ENCODE results near the gene OXSR1.

The OXSR1 gene

DNA sequence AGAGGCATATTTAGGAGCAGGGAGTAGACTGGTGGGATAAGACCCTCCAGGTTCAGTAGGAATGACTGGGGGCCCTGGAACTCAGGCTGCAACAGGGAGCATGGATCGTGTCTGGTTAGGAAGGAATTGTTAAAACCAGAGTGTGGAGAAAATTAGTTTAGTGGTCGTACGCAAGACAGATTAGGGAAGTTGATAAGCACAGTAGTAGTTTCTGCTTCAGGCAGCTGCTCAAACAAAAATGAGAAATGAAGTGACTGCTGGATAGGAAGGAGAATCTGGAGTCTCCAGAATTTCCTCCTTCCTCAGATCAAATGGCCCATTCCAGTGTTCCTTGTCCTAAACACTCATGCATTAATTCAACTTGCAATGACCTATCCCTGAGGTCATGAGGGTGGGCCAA, 15.6 kb upstream of the OXSR1 start:
- no peak for DNase-seq (ENCODE audit: extremely low spot score)
- TF ChIP-seq, protein P1, sequence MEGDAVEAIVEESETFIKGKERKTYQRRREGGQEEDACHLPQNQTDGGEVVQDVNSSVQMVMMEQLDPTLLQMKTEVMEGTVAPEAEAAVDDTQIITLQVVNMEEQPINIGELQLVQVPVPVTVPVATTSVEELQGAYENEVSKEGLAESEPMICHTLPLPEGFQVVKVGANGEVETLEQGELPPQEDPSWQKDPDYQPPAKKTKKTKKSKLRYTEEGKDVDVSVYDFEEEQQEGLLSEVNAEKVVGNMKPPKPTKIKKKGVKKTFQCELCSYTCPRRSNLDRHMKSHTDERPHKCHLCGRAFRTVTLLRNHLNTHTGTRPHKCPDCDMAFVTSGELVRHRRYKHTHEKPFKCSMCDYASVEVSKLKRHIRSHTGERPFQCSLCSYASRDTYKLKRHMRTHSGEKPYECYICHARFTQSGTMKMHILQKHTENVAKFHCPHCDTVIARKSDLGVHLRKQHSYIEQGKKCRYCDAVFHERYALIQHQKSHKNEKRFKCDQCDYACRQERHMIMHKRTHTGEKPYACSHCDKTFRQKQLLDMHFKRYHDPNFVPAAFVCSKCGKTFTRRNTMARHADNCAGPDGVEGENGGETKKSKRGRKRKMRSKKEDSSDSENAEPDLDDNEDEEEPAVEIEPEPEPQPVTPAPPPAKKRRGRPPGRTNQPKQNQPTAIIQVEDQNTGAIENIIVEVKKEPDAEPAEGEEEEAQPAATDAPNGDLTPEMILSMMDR (IDR thresholded peaks at IDR 0.05; ENCODE audit: control extremely low read depth, extremely low read depth, low read depth, missing control alignments), result no peak
- ChIA-PET POLR2A (no interaction called here), CTCF (interaction anchor here (1.4 kb wide), 1 partner anchor 16 kb away, joined by 3 read pairs; the partner anchor contains the start of gene OXSR1)

DNA sequence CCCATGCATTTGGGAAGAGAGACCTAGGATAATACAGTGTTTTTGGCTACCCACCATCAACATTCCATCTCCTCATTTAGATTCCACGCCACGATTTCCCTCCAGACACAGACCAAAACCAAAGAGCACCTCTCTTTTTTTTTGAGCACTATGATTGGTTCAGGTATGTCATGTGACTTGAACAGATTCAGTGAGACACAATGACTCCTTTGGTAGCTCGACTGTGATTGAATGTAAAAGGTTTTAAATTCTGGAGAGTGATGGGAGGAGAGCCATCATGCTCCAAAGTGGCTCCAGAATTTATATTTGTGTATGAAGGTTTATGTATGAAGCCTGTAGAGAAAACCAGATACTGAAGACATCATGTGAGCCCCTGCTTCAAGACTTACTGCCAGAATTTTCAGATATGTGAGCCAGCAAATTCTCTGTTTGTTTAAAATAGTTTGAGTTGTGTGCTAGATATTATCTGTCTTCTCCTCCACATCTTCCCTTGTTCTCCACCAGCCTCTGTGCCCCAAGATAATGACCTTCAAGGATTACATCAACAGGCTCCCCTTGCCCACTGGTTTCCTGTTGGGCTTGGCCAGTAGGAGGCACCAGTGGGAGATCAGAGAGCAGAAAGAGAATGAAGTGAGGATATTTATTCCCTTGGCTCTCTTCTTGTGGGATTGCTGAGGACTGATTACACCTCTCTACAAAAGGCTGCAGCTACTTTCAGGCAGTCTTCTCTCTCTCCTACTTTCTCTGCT, 14.4 kb upstream of the OXSR1 start:
- ChIA-PET CTCF (no interaction called here), POLR2A (no interaction called here)
- TF ChIP-seq, protein P1 (IDR thresholded peaks at IDR 0.05; ENCODE audit: control extremely low read depth, extremely low read depth, low read depth, missing control alignments), result peak; percentile 18
- no peak for DNase-seq (ENCODE audit: extremely low spot score)

DNA sequence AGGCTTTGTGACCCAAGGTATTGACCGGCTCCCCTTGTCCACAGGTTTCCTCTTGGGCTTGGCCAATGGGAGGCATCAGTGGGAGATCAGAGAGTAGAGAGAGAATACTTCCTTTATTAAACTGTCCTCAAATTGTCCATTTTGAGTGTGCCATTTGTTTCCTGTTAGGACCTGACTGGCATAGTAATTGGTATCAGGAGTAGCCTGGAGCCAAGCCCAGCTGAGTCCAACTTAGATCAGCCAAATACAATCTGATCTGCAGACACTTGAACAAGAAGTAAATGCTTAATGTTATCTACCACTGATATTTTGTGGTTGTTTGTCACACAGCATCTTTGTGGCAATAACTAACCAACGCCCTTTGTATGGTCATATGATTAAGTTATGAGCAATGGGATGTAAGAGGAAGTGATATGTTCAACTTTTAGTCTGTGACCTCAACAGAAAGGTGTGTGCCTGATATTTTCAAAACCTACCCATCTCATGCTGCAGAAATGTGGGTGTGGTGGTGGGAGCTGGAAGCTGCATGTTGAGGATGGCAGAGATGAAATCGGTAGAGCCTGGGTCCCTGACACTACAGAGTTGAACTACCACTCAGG, 13.6 kb upstream of the OXSR1 start:
- DNase-seq (ENCODE audit: extremely low spot score), result no peak
- ChIA-PET CTCF (interaction anchor here (5.6 kb wide), 1 partner anchor 12 kb away, joined by 35 read pairs; the partner anchor contains the start of gene OXSR1), POLR2A (interaction anchor here (0.7 kb wide), 1 partner anchor 14 kb away, joined by 14 read pairs; no protein-coding TSS in a partner anchor)
- TF ChIP-seq, protein P1 (IDR thresholded peaks at IDR 0.05; ENCODE audit: control extremely low read depth, extremely low read depth, low read depth, missing control alignments), result no peak

DNA sequence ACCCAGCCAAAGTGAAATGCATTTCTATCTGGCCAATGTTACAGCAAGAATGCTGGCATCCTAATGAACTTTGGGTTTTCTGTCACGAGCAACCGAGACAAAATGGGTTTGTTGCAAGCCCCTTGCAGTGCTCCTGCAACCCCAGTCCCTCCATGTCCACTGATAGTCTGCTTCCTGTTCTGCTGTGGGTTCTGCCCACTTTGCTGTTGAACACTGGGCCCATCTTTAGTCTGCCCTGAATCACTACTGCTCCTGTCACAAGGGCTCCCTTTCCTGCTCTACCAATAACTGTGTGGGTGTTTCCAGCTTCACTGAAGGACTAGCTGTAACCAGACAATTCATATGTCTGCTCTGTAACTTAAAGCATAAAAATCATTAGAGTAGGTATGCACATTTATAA, 12.7 kb upstream of the OXSR1 start:
- POLR2A ChIA-PET, result no interaction called here
- CTCF ChIA-PET, result interaction anchor here (1.7 to 5.6 kb wide), 3 partner anchors 10 to 13 kb away, joined by 8 to 35 read pairs (median 14); partner anchors contain the start of genes MYD88 and OXSR1
- DNase-seq (ENCODE audit: extremely low spot score), result no peak
- TF ChIP-seq, protein P1 (IDR thresholded peaks at IDR 0.05; ENCODE audit: control extremely low read depth, extremely low read depth, low read depth, missing control alignments), result no peak

DNA sequence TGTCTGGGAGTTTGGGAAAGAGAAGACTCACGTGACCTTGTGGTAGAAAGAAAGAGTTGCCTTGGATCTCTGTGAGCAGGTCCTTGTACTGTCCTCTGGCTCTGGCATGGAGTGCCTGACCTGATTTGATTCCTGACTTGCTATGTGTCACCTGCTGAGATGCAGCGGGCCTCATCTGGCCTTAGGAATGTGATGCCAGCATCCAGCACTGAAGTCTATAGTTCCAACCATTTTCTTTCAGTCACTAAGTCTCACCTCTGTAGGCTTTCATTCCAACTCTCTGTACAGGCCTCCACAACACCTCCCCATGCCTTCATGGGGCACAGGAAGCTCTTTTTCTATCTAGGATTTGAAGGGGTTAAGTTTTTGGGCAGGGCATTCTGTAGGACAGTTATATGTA, 12.1 kb upstream of the OXSR1 start:
- ChIA-PET POLR2A (no interaction called here), CTCF (interaction anchor here (1.2 to 5.6 kb wide), 5 partner anchors 11 to 343 kb away, joined by 3 to 35 read pairs (median 8); partner anchors contain the start of genes ACAA1, EXOG, MYD88 and OXSR1)
- TF ChIP-seq, protein P1 (IDR thresholded peaks at IDR 0.05; ENCODE audit: control extremely low read depth, extremely low read depth, low read depth, missing control alignments), result no peak
- DNase-seq (ENCODE audit: extremely low spot score), result no peak

DNA sequence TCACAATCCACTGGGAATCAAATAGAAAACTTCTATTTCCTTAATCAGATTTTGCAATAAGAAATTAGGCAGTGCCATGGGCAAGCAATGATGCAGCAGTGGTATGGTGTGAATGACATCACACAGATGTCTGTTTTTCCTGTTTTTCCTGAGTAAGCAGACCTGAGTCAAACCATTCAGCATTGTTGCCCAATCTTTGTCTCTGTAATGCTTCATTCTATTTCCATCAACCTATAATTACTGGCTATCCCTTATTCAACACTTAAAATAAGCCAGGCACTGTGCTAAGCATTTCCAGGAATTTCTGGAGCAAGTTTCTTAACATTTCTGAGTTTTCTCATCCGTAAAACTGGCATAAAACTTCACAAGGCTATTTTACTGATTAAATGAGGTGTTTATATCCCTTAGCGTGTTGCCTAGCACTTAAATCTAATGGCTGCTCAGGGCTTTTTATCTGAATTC, 11.3 kb upstream of the OXSR1 start:
- ChIA-PET CTCF (interaction anchor here (1.0 to 5.6 kb wide), 8 partner anchors 10 to 838 kb away, joined by 3 to 35 read pairs (median 4); partner anchors contain the start of genes ACAA1, EXOG, MYD88 and OXSR1), POLR2A (no interaction called here)
- TF ChIP-seq, protein P1 (IDR thresholded peaks at IDR 0.05; ENCODE audit: control extremely low read depth, extremely low read depth, low read depth, missing control alignments), result no peak
- DNase-seq (ENCODE audit: extremely low spot score), result no peak
